ENCODE data around the gene KIAA1671. TPM values are rescaled to one million over a fixed set of nuclear protein-coding genes. Genes with fewer than 3 reads are reported as not detected.

The KIAA1671 gene
- total and polyA plus RNA-seq, 2 of the 13 experiments (the other 11 are each of a cell fraction or from before 2014, with no cell fraction given): 13.5 to 13.6 TPM

DNA sequence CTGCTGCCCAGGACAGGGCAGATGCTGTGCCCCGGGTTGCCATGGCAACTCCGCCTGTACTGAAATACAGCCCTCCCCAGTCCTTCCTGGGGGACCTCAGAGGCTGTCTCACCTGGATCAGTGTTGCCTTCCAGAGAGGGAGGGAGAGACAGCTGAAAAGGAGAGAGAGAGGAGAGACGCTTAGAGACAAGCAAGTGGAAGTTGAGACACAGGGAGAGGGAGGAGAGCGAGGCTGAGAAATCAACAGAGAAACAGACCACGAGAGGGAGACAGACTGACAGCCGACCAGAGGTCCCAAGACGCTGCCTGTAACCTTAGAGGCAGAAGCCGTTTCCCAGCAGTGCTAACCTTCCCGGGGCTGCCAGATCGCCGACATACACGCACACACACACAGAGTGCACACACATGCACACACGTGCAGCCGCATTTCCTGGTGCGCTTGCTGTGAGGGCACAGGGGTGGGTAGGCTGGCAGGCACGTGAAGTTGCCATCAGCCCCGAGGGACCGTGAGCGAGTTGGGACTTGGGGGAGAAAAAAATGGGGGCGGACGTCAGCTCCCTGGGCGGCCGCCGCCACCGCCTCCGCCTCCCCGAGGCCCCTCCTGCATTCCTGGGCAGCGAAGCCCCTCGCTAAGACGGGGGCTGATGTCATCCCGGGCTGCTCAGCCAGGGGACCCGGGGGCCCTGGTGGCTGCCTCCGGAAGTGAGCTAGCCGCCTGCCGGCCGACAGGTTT, 158.5 kb downstream of the KIAA1671 start (continued):
- peak; percentile 33; the same call in 1 of the 2 replicates for TF ChIP-seq ZNF768 (CRISPR knock-in tag; IDR thresholded peaks at IDR 0.05)
- TF ChIP-seq ZNF256 (CRISPR knock-in tag; conservative IDR thresholded peaks at IDR 0.05): no peak
- peak; percentile 49; the same call in 1 of the 2 replicates for TF ChIP-seq FOXK2 (IDR thresholded peaks at IDR 0.05)
- TF ChIP-seq ZNF253 (CRISPR knock-in tag; IDR thresholded peaks at IDR 0.05; ENCODE audit: borderline replicate concordance): no peak; the same call in 1 of the 2 replicates
- no peak for TF ChIP-seq ZNF615 (CRISPR knock-in tag; IDR thresholded peaks at IDR 0.05; ENCODE audit: borderline replicate concordance)
- no peak for TF ChIP-seq ZNF777 (CRISPR knock-in tag; IDR thresholded peaks at IDR 0.05)
- no peak for TF ChIP-seq ZNF12 (CRISPR knock-in tag; IDR thresholded peaks at IDR 0.05)
- TF ChIP-seq RXRA (CRISPR knock-in tag; IDR thresholded peaks at IDR 0.05): 0 out of 2 replicates have a peak, but pooled peaks have one; percentile 24
- TF ChIP-seq FOXK1 (CRISPR knock-in tag; IDR thresholded peaks at IDR 0.05; ENCODE audit: borderline replicate concordance, low read depth): no peak
- no peak for TF ChIP-seq RORA (CRISPR knock-in tag; IDR thresholded peaks at IDR 0.05)
- TF ChIP-seq NCOA1 (CRISPR knock-in tag; IDR thresholded peaks at IDR 0.05): no peak
- no peak for TF ChIP-seq BORCS8-MEF2B (CRISPR knock-in tag; IDR thresholded peaks at IDR 0.05)
- TF ChIP-seq, protein P1, sequence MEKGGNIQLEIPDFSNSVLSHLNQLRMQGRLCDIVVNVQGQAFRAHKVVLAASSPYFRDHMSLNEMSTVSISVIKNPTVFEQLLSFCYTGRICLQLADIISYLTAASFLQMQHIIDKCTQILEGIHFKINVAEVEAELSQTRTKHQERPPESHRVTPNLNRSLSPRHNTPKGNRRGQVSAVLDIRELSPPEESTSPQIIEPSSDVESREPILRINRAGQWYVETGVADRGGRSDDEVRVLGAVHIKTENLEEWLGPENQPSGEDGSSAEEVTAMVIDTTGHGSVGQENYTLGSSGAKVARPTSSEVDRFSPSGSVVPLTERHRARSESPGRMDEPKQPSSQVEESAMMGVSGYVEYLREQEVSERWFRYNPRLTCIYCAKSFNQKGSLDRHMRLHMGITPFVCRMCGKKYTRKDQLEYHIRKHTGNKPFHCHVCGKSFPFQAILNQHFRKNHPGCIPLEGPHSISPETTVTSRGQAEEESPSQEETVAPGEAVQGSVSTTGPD (CRISPR knock-in tag; IDR thresholded peaks at IDR 0.05): no peak
- no peak for TF ChIP-seq SALL2 (CRISPR knock-in tag; IDR thresholded peaks at IDR 0.05)
- TF ChIP-seq, protein P2, sequence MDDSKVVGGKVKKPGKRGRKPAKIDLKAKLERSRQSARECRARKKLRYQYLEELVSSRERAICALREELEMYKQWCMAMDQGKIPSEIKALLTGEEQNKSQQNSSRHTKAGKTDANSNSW (CRISPR knock-in tag; IDR thresholded peaks at IDR 0.05; ENCODE audit: borderline replicate concordance): peak; percentile 75; the same call in 1 of the 2 replicates
- 0 out of 2 replicates have a peak, but pooled peaks have one; percentile 22 for TF ChIP-seq PHF8 (CRISPR knock-in tag; IDR thresholded peaks at IDR 0.05)
- TF ChIP-seq ISL2 (CRISPR knock-in tag; IDR thresholded peaks at IDR 0.05): no peak
- TF ChIP-seq SNAI1 (CRISPR knock-in tag; IDR thresholded peaks at IDR 0.05; ENCODE audit: borderline replicate concordance): no peak
- TF ChIP-seq HDAC1 (CRISPR knock-in tag; IDR thresholded peaks at IDR 0.05): no peak
- TF ChIP-seq, protein P3, sequence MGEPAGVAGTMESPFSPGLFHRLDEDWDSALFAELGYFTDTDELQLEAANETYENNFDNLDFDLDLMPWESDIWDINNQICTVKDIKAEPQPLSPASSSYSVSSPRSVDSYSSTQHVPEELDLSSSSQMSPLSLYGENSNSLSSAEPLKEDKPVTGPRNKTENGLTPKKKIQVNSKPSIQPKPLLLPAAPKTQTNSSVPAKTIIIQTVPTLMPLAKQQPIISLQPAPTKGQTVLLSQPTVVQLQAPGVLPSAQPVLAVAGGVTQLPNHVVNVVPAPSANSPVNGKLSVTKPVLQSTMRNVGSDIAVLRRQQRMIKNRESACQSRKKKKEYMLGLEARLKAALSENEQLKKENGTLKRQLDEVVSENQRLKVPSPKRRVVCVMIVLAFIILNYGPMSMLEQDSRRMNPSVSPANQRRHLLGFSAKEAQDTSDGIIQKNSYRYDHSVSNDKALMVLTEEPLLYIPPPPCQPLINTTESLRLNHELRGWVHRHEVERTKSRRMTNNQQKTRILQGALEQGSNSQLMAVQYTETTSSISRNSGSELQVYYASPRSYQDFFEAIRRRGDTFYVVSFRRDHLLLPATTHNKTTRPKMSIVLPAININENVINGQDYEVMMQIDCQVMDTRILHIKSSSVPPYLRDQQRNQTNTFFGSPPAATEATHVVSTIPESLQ (CRISPR knock-in tag; conservative IDR thresholded peaks at IDR 0.05): no peak
- no peak for TF ChIP-seq ZNF235 (CRISPR knock-in tag; IDR thresholded peaks at IDR 0.05; ENCODE audit: borderline replicate concordance)
- TF ChIP-seq MTF1 (CRISPR knock-in tag; IDR thresholded peaks at IDR 0.05): no peak
- TF ChIP-seq MAF1 (CRISPR knock-in tag; IDR thresholded peaks at IDR 0.05; ENCODE audit: borderline replicate concordance): no peak
- TF ChIP-seq RFXAP (CRISPR knock-in tag; IDR thresholded peaks at IDR 0.05; ENCODE audit: borderline replicate concordance): no peak; the same call in 1 of the 2 replicates
- no peak for TF ChIP-seq PAWR (CRISPR knock-in tag; IDR thresholded peaks at IDR 0.05; ENCODE audit: borderline replicate concordance)
- TF ChIP-seq JDP2 (CRISPR knock-in tag; IDR thresholded peaks at IDR 0.05; ENCODE audit: borderline replicate concordance): no peak
